Fibroblast of lung (primary cell): ENCODE data around the gene BEST4. TPM values are rescaled to one million over a fixed set of nuclear protein-coding genes. Genes with fewer than 3 reads are reported as not detected.
A peak's percentile ranks its signal among the peaks of the same experiment; 100 is the strongest.

ENCODE experiments used
- DNase-seq, 2 donors: peaks; one replicate each; pipeline versions ENCODE4 v3.0.0 to v3.0.0-alpha.2; 2010; ENCODE audit warnings: low read depth in 2 of 2
- H2AFZ ChIP-seq: 2 replicates; pipeline ENCODE4 v1.5.1; 2012; ENCODE audit warnings: low read length, control low read depth, inconsistent platforms
- H3K27ac ChIP-seq: 2 replicates; pipeline ENCODE4 v1.5.1; 2011; ENCODE audit warnings: low read length, control low read depth; ENCODE audit not compliant: insufficient read depth
- H3K27me3 ChIP-seq: 2 replicates; pipeline ENCODE4 v1.5.1; 2011; ENCODE audit warnings: mild to moderate bottlenecking, low read length; ENCODE audit not compliant: control insufficient read depth, insufficient read depth
- H3K36me3 ChIP-seq: 2 replicates; pipeline ENCODE4 v1.5.1; 2011; ENCODE audit warnings: low read length; ENCODE audit not compliant: control insufficient read depth, insufficient read depth
- H3K4me1 ChIP-seq: 2 replicates; pipeline ENCODE4 v1.5.1; 2011; ENCODE audit warnings: low read length; ENCODE audit not compliant: control insufficient read depth, insufficient read depth; ENCODE audit errors: extremely low read depth
- H3K4me2 ChIP-seq: 2 replicates; pipeline ENCODE4 v1.5.1; 2011; ENCODE audit warnings: low read length, control low read depth; ENCODE audit not compliant: insufficient read depth; ENCODE audit errors: extremely low read depth
- H3K4me3 ChIP-seq, 4 experiments: fragments of 200-600 bp in 1 of 4; sonication (generic) in 1 of 4; replicated peaks in 1 of 4; 2 replicates each; pipeline ENCODE4 v1.5.1; 2011 to 2016; ENCODE audit warnings: low read length in 4 of 4, low read depth in 3 of 4, mild to moderate bottlenecking in 3 of 4, control low read depth in 2 of 4, inconsistent platforms in 1 of 4, mixed read lengths in 1 of 4; ENCODE audit not compliant: insufficient read depth in 1 of 4; ENCODE audit errors: control extremely low read depth in 1 of 4
- H3K79me2 ChIP-seq: 2 replicates; pipeline ENCODE4 v1.5.1; 2012; ENCODE audit warnings: mild to moderate bottlenecking, low read length, inconsistent platforms; ENCODE audit not compliant: control insufficient read depth, insufficient read depth
- H3K9ac ChIP-seq: 2 replicates; pipeline ENCODE4 v1.5.1; 2011; ENCODE audit warnings: mild to moderate bottlenecking, low read length, control low read depth; ENCODE audit not compliant: insufficient read depth
- H3K9me3 ChIP-seq: 2 replicates; pipeline ENCODE4 v1.5.1; 2012; ENCODE audit warnings: low read depth, low read length; ENCODE audit not compliant: control insufficient read depth, insufficient read depth
- H4K20me1 ChIP-seq: 2 replicates; pipeline ENCODE4 v1.5.1; 2011; ENCODE audit warnings: low read length; ENCODE audit not compliant: control insufficient read depth, insufficient read depth; ENCODE audit errors: extremely low read depth
- CTCF ChIP-seq, 2 donors: IDR thresholded peaks in 1 of 2; conservative IDR thresholded peaks in 1 of 2; 1 replicate in 1 of 2; 2 replicates in 1 of 2; pipeline ENCODE4 v1.5.1; 2011 to 2012; ENCODE audit warnings: low read length in 2 of 2, control low read depth in 1 of 2, inconsistent platforms in 1 of 2, low read depth in 1 of 2, mild to moderate bottlenecking in 1 of 2
- EZH2 ChIP-seq: IDR thresholded peaks from 2 replicates; pipeline ENCODE4 v1.5.1; 2012; ENCODE audit warnings: low read length, control low read depth, mild to moderate bottlenecking; ENCODE audit errors: missing control alignments
- polyA plus RNA-seq, 2 donors: library from polyadenylated mRNA; depleted of rRNA in 1 of 2; stranded (reverse) in 1 of 2; unstranded in 1 of 2; fragments of >200 nt; gene quantifications; 2 replicates each; pipeline ENCODE4 v1.2.1, GENCODE V29; 2011 to 2012; ENCODE audit warnings: missing spikeins in 1 of 2
- total RNA-seq: library from RNA; depleted of rRNA; stranded (reverse); fragments of >200 nt; gene quantifications from 2 replicates; pipeline ENCODE4 v1.2.1, GENCODE V29; 2014

Gene BEST4
- total and polyA plus RNA-seq, 2 donors (not counting 1 experiment from before 2014, with no cell fraction given) = 0.10 to 0.17 TPM

GRCh38 chr1:44784094-44785028 is 3.6 kb downstream of the BEST4 start:
- peak overlapping the region; percentile 43 for H2AFZ ChIP-seq
- no peak for DNase-seq
- peak overlapping the region; percentile 37 for H3K4me2 ChIP-seq
- H3K9me3 ChIP-seq = no peaks in the 10 kb centered on the region
- peaks cover 8% of the 10 kb centered on the region for H3K4me1 ChIP-seq
- no peaks in the 10 kb centered on the region for H3K79me2 ChIP-seq
- H3K27ac ChIP-seq = no peak overlapping the region
- no peaks in the 10 kb centered on the region for H3K27me3 ChIP-seq
- H3K36me3 ChIP-seq = peaks cover 10% of the 10 kb centered on the region
- H3K9ac ChIP-seq = peak overlapping the region; percentile 32
- TF ChIP-seq CTCF (conservative IDR thresholded peaks at IDR 0.05 in 1 of 2, IDR thresholded peaks at IDR 0.05 in 1 of 2; ENCODE audit: low read depth in 1 of 2, low read length in 2 of 2) = peak in 1 of 2 donors; percentile 14
- TF ChIP-seq EZH2 = no peak
- H4K20me1 ChIP-seq = no peaks in the 10 kb centered on the region
- peak overlapping the region in 2 of 4 experiments; percentile 24 to 40 for H3K4me3 ChIP-seq

- H2AFZ ChIP-seq = peak overlapping the region; percentile 3
- no peak overlapping the region for H3K27ac ChIP-seq
- H3K4me1 ChIP-seq = peaks cover 8% of the 10 kb centered on the region
- TF ChIP-seq CTCF (conservative IDR thresholded peaks at IDR 0.05 in 1 of 2, IDR thresholded peaks at IDR 0.05 in 1 of 2; ENCODE audit: low read depth in 1 of 2, low read length in 2 of 2) (no peak), EZH2 (no peak)
- H3K9me3 ChIP-seq = no peaks in the 10 kb centered on the region
- H3K4me3 ChIP-seq = peak overlapping the region in 2 of 4 experiments; percentile 24 to 40
- H4K20me1 ChIP-seq = no peaks in the 10 kb centered on the region
- no peak for DNase-seq
- no peaks in the 10 kb centered on the region for H3K27me3 ChIP-seq
- peaks cover 1% of the 10 kb centered on the region for H3K79me2 ChIP-seq
- H3K9ac ChIP-seq = peak overlapping the region; percentile 32
- H3K36me3 ChIP-seq = peaks cover 11% of the 10 kb centered on the region
- H3K4me2 ChIP-seq = peak overlapping the region; percentile 37
Observed at GRCh38 chr1:44783697-44784093, 4.3 kb downstream of the BEST4 start.

- TF ChIP-seq CTCF (conservative IDR thresholded peaks at IDR 0.05 in 1 of 2, IDR thresholded peaks at IDR 0.05 in 1 of 2; ENCODE audit: low read depth in 1 of 2, low read length in 2 of 2) (no peak), EZH2 (no peak)
- H3K27me3 ChIP-seq = no peaks in the 10 kb centered on the region
- H3K4me2 ChIP-seq = no peak overlapping the region
- H3K36me3 ChIP-seq = peaks cover 22% of the 10 kb centered on the region
- H3K4me3 ChIP-seq = no peak overlapping the region
- H3K9me3 ChIP-seq = no peaks in the 10 kb centered on the region
- H3K9ac ChIP-seq = no peak overlapping the region
- H4K20me1 ChIP-seq = no peaks in the 10 kb centered on the region
- no peak overlapping the region for H2AFZ ChIP-seq
- no peak for DNase-seq
- peaks cover 8% of the 10 kb centered on the region for H3K4me1 ChIP-seq
- H3K27ac ChIP-seq = no peak overlapping the region
- peaks cover 30% of the 10 kb centered on the region for H3K79me2 ChIP-seq
Observed at GRCh38 chr1:44780583-44781121, 7.3 kb downstream of the BEST4 start.
